Prostate gland (tissue), 2 donors: ENCODE results near the gene IMMP2L. TPM values are rescaled to one million over a fixed set of nuclear protein-coding genes. Genes with fewer than 3 reads are reported as not detected.

Experiments used
- DNase-seq: peaks from one replicate; pipeline ENCODE4 v3.0.0-alpha.2; 2019; ENCODE audit warnings: low spot score
- H3K27ac ChIP-seq, 2 donors: fragments of 200-600 bp; sonication (generic); 2 replicates each; pipeline ENCODE4 v1.5.1; 2017 to 2019
- H3K27me3 ChIP-seq: fragments of 200-600 bp; sonication (generic); replicated peaks from 2 replicates; pipeline ENCODE4 v1.5.1; 2019; ENCODE audit not compliant: insufficient read depth
- H3K36me3 ChIP-seq, 2 donors: fragments of 200-600 bp; sonication (generic); 1 replicate in 1 of 2; 2 replicates in 1 of 2; pipeline versions ENCODE4 v1.5.1 to v1.8.1; 2017 to 2019
- H3K4me1 ChIP-seq: fragments of 200-600 bp; sonication (generic); replicated peaks from 2 replicates; pipeline ENCODE4 v1.5.1; 2019
- H3K4me3 ChIP-seq, 2 donors: fragments of 200-600 bp; sonication (generic); 2 replicates each; pipeline ENCODE4 v1.5.1; 2017 to 2019
- H3K9me3 ChIP-seq: fragments of 200-600 bp; sonication (generic); 2 replicates; pipeline ENCODE4 v1.5.1; 2017
- POLR2A ChIP-seq: fragments of 450-650 bp; IDR thresholded peaks from one replicate; pipeline ENCODE4 v1.6.1; 2016; ENCODE audit warnings: antibody characterized with exemption, mild to moderate bottlenecking
- POLR2AphosphoS5 ChIP-seq: sonication (generic); formaldehyde crosslinking; IDR thresholded peaks from one replicate; pipeline ENCODE4 v1.6.1; 2017; ENCODE audit warnings: antibody characterized with exemption
- WGBS: methylation state at CpG from one replicate; pipeline ENCODE4 v1.1.5; 2018; 5-methylcytosine and 5-hydroxymethylcytosine counted together
- intact Hi-C: fragments of 100-400 bp; cut with DNase I; formaldehyde crosslinking; loops from one replicate; pipeline ENCODE4 v1.14.2; 2022
- total RNA-seq, 2 donors: library from RNA; depleted of rRNA; stranded (reverse); fragments of >200 nt; gene quantifications; one replicate each; pipeline ENCODE4 v1.1.0, GENCODE V29; 2016
- TF ChIP-seq, protein P1 (sequence below), 4 experiments: fragments of 200-600 bp in 2 of 4; fragments of 450-650 bp in 2 of 4; sonication (generic) in 2 of 4; IDR thresholded peaks; 1 replicate in 3 of 4; 2 replicates in 1 of 4; pipeline ENCODE4 v1.5.1; 2016 to 2019; ENCODE audit warnings: antibody characterized with exemption in 4 of 4, mild to moderate bottlenecking in 2 of 4, moderate library complexity in 2 of 4

IMMP2L gene
- total RNA-seq, 2 donors from 2014 or later: 16.9 to 20.4 TPM

DNA sequence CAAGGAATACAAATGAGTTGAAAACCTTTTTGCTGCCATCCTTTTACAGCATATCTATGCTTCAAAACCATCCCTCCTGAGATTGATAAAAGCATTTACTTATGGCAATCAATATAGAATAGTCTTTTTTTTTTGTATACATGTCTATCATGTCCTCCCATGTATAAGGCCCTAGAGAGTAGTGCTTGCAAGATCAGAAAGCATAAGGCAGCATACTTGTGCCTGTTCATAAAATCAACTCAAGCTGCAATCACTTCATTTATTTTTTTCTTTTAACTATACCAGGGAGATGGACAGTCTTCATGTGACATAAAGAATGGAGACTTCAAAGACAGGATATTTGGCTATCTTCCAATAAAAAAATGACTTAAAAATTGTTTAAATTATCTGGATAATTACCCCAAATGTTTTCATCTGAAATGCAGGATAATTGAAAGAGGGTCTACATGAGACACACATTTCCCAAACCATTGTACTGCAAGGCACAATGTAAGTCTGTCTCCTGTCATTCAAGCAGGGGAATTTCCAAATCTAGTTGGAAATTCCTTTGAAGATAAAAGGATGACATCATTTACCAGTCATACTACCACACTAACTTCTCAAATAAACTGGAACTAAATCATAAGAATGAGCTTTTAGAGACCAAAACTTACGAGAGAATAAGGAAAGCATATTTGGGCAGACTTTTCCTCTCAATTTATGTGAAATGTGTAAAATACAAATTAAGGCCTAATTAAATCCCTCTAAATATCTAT is 448.9 kb downstream of the IMMP2L start:
- H3K27ac ChIP-seq: no peak overlapping the region
- TF ChIP-seq, protein P1, sequence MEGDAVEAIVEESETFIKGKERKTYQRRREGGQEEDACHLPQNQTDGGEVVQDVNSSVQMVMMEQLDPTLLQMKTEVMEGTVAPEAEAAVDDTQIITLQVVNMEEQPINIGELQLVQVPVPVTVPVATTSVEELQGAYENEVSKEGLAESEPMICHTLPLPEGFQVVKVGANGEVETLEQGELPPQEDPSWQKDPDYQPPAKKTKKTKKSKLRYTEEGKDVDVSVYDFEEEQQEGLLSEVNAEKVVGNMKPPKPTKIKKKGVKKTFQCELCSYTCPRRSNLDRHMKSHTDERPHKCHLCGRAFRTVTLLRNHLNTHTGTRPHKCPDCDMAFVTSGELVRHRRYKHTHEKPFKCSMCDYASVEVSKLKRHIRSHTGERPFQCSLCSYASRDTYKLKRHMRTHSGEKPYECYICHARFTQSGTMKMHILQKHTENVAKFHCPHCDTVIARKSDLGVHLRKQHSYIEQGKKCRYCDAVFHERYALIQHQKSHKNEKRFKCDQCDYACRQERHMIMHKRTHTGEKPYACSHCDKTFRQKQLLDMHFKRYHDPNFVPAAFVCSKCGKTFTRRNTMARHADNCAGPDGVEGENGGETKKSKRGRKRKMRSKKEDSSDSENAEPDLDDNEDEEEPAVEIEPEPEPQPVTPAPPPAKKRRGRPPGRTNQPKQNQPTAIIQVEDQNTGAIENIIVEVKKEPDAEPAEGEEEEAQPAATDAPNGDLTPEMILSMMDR (IDR thresholded peaks at IDR 0.05): no peak
- TF ChIP-seq POLR2AphosphoS5 (no peak), POLR2A (no peak)

DNA sequence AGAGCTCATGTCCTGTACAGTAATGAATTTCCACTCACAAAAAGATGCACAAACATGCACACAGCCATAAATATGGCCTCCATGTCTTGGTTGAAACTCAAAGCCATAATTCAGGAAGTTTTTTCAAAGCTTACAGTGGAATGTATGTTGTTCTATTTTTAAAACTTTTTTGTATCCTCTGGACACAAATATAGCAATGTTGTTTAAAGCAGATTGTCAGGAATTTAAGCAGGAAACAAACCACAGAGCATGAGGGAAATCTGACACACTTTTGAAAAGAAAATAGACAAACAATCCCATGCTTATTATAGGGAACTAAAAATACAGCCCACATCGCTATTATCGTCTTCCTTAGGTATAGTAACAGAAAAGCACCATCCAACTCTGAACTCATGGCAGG is 449.9 kb downstream of the IMMP2L start:
- Histone ChIP-seq H3K4me1 (no peaks in the 10 kb centered on the region), H3K27ac (no peak overlapping the region), H3K27me3 (no peaks in the 10 kb centered on the region), H3K4me3 (no peak overlapping the region), H3K36me3 (no peaks in the 10 kb centered on the region), H3K9me3 (no peaks in the 10 kb centered on the region)
- no peak for TF ChIP-seq POLR2A
- TF ChIP-seq, protein P1 (IDR thresholded peaks at IDR 0.05): no peak
- TF ChIP-seq POLR2AphosphoS5: no peak
- intact Hi-C loops: no loop called here
- no peak for DNase-seq
- 86% methylated on average over 2 of the region's 2 CpGs for WGBS

More for the DNA sequence above, 448.9 kb downstream of the IMMP2L start:
- Histone ChIP-seq H3K27me3 (no peaks in the 10 kb centered on the region), H3K9me3 (no peaks in the 10 kb centered on the region), H3K4me3 (no peak overlapping the region), H3K4me1 (no peaks in the 10 kb centered on the region), H3K36me3 (no peaks in the 10 kb centered on the region)
- 65% methylated on average over 1 of the region's 1 CpG for WGBS
- intact Hi-C loops: no loop called here
- DNase-seq: no peak

DNA sequence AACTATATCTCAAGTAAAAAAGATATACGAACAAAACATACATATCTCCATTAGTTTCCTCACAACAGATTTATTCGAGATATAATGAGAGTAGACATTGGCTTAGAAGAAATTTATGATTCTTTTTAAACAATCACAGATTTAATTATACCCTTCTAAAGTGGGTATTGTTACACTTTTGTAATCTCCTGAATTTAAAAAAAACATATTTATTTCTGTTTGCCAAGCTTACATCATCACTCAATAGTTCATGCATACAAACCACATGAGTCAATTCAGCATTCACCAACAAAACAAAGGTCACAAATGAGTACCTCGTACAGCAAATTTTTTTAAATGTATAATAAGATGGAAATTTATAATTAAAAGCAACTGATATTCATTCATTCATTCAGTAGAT is 453.8 kb downstream of the IMMP2L start:
- TF ChIP-seq, protein P1 (IDR thresholded peaks at IDR 0.05): no peak
- TF ChIP-seq POLR2AphosphoS5 (no peak), POLR2A (no peak)
- no peaks in the 10 kb centered on the region for H3K4me1 ChIP-seq
- DNase-seq: no peak
- no peaks in the 10 kb centered on the region for H3K9me3 ChIP-seq
- intact Hi-C loops: no loop called here
- H3K36me3 ChIP-seq: no peaks in the 10 kb centered on the region
- H3K27me3 ChIP-seq: no peaks in the 10 kb centered on the region
- H3K4me3 ChIP-seq: no peak overlapping the region
- no peak overlapping the region for H3K27ac ChIP-seq
- WGBS: 77% methylated on average over 3 of the region's 3 CpGs

DNA sequence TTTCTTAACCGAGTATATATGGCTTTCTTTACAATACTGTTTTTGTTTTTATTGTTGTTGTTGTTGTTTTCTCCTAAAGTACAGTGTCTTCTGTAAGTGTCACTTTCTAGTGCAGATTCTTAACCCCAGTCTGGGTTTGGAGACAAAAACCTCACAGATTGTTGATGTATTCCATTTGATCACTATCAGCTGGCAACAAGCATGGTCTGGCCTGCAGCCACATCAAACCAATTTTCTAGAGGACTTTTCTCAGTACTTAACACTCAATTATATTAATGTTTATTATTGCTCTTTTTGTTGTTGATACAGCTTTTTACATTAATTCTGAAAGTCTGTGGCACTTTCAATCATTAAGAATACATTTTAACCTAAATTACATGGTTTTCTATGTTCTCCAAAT is 454.3 kb downstream of the IMMP2L start:
- no peak overlapping the region for H3K4me3 ChIP-seq
- TF ChIP-seq, protein P1 (IDR thresholded peaks at IDR 0.05): no peak
- TF ChIP-seq POLR2AphosphoS5: no peak
- TF ChIP-seq POLR2A: no peak
- H3K27ac ChIP-seq: no peak overlapping the region
- DNase-seq: no peak
- H3K36me3 ChIP-seq: no peaks in the 10 kb centered on the region
- H3K9me3 ChIP-seq: no peaks in the 10 kb centered on the region
- intact Hi-C loops: no loop called here
- 65% methylated on average over 1 of the region's 1 CpG for WGBS
- H3K4me1 ChIP-seq: no peaks in the 10 kb centered on the region
- no peaks in the 10 kb centered on the region for H3K27me3 ChIP-seq

DNA sequence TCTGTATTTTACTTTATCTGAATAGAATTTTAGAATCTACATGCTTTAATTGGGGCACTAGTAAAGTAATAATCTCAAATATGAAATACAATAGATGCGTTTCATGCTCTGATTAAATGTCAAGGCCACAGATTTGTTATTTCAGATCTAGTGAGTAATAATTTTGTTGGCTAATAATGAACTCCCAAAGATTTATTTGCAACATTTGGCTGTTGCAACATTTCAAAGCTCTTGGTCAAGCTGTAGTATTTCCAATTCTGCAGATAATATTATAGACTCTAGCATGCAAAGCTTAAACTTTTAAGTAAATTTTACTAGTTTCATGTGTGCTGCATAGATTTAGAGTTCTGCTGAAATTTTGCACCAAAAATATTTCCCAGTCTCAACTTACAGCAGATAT is 454.7 kb downstream of the IMMP2L start:
- H3K9me3 ChIP-seq: no peaks in the 10 kb centered on the region
- no peaks in the 10 kb centered on the region for H3K4me1 ChIP-seq
- DNase-seq: no peak
- TF ChIP-seq POLR2AphosphoS5: no peak
- TF ChIP-seq, protein P1 (IDR thresholded peaks at IDR 0.05): no peak
- no peak for TF ChIP-seq POLR2A
- no peak overlapping the region for H3K4me3 ChIP-seq
- WGBS: 69% methylated on average over 1 of the region's 1 CpG
- no peaks in the 10 kb centered on the region for H3K36me3 ChIP-seq
- H3K27ac ChIP-seq: no peak overlapping the region
- intact Hi-C loops: no loop called here
- no peaks in the 10 kb centered on the region for H3K27me3 ChIP-seq
